OCI-LY1 (cell line): Measurements from ENCODE around the gene NAV2.

Source experiments
- H2AFZ ChIP-seq: fragments of 200-600 bp; sonication (generic), shearing (Covaris generic); 2 replicates; pipeline ENCODE4 v1.6.0; 2014; ENCODE audit warnings: antibody characterized with exemption, mild to moderate bottlenecking, low read length
- H3F3A ChIP-seq: fragments of 200-600 bp; sonication (generic), shearing (Covaris generic); 2 replicates; pipeline ENCODE4 v1.6.0; 2014; ENCODE audit warnings: mild to moderate bottlenecking, antibody characterized with exemption, low read length, moderate library complexity; ENCODE audit not compliant: insufficient read depth
- H3K27ac ChIP-seq: fragments of 200-600 bp; sonication (generic); 2 replicates; pipeline ENCODE4 v1.5.1; 2014; ENCODE audit warnings: low read length, mixed run types, mild to moderate bottlenecking, low read depth; ENCODE audit not compliant: poor library complexity, severe bottlenecking
- H3K27me3 ChIP-seq: fragments of 200-600 bp; sonication (generic); 2 replicates; pipeline ENCODE4 v1.6.0; 2014; ENCODE audit warnings: antibody characterized with exemption, mild to moderate bottlenecking, low read length, moderate library complexity; ENCODE audit not compliant: insufficient read depth
- H3K36me3 ChIP-seq: fragments of 200-600 bp; sonication (generic); 2 replicates; pipeline ENCODE4 v1.6.1; 2014; ENCODE audit warnings: mild to moderate bottlenecking, antibody characterized with exemption, low read length, moderate library complexity, mixed read lengths; ENCODE audit not compliant: insufficient read depth
- H3K4me1 ChIP-seq: fragments of 200-600 bp; sonication (generic); 2 replicates; pipeline ENCODE4 v1.5.1; 2014; ENCODE audit warnings: mild to moderate bottlenecking, low read length, moderate library complexity; ENCODE audit not compliant: insufficient read depth, severe bottlenecking
- H3K4me2 ChIP-seq: fragments of 200-600 bp; sonication (generic), shearing (Covaris generic); 2 replicates; pipeline ENCODE4 v1.6.1; 2014; ENCODE audit warnings: low read length
- H3K4me3 ChIP-seq: fragments of 200-600 bp; sonication (generic); 2 replicates; pipeline ENCODE4 v1.5.1; 2014; ENCODE audit warnings: low read length, low read depth, mild to moderate bottlenecking, mixed read lengths; ENCODE audit not compliant: poor library complexity, severe bottlenecking
- H3K79me2 ChIP-seq: fragments of 200-600 bp; shearing (Covaris generic); 2 replicates; pipeline ENCODE4 v1.6.1; 2016; ENCODE audit warnings: mixed run types, low read length, mixed read lengths; ENCODE audit not compliant: insufficient read depth
- H3K9ac ChIP-seq: fragments of 200-600 bp; sonication (generic), shearing (Covaris generic); 2 replicates; pipeline ENCODE4 v1.6.1; 2014; ENCODE audit warnings: mild to moderate bottlenecking, low read length, mixed read lengths
- H3K9me2 ChIP-seq: fragments of 200-600 bp; sonication (generic), shearing (Covaris generic); 2 replicates; pipeline ENCODE4 v1.6.1; 2014; ENCODE audit warnings: low read depth, mild to moderate bottlenecking, low read length, mixed read lengths
- H3K9me3 ChIP-seq: fragments of 200-600 bp; shearing (Covaris generic); 2 replicates; pipeline ENCODE4 v1.6.1; 2014; ENCODE audit warnings: low read length, mixed read lengths
- H4K20me1 ChIP-seq: fragments of 200-600 bp; sonication (generic), shearing (Covaris generic); 2 replicates; pipeline ENCODE4 v1.6.0; 2016; ENCODE audit warnings: mild to moderate bottlenecking, low read length; ENCODE audit not compliant: insufficient read depth
- CTCF ChIP-seq: fragments of 200-600 bp; sonication (generic), shearing (Covaris generic); IDR thresholded peaks from 2 replicates; pipeline ENCODE4 v1.5.1; 2017; ENCODE audit warnings: mild to moderate bottlenecking, antibody characterized with exemption, low read length, moderate library complexity, mixed read lengths
- EZH2 ChIP-seq: fragments of 200-600 bp; sonication (generic), shearing (Covaris generic); IDR thresholded peaks from 2 replicates; pipeline ENCODE4 v1.8.0; 2017; ENCODE audit warnings: borderline replicate concordance, mixed run types, mild to moderate bottlenecking, antibody characterized with exemption, low read length, moderate library complexity, mixed read lengths

NAV2 gene

GRCh38 chr11:19907008-19907579, 194.5 kb downstream of the NAV2 start:
- no peak for TF ChIP-seq EZH2
- no peak for TF ChIP-seq CTCF
- H3K79me2 ChIP-seq = no peaks in the 10 kb centered on the region
- H4K20me1 ChIP-seq = no peaks in the 10 kb centered on the region
- no peak overlapping the region for H3K4me3 ChIP-seq
- no peaks in the 10 kb centered on the region for H3K4me1 ChIP-seq
- H3K4me2 ChIP-seq = no peak overlapping the region
- H2AFZ ChIP-seq = no peak overlapping the region
- H3K9me3 ChIP-seq = no peaks in the 10 kb centered on the region
- H3K9me2 ChIP-seq = no peaks in the 10 kb centered on the region
- no peaks in the 10 kb centered on the region for H3K36me3 ChIP-seq
- no peaks in the 10 kb centered on the region for H3F3A ChIP-seq
- no peaks in the 10 kb centered on the region for H3K27me3 ChIP-seq
- no peak overlapping the region for H3K9ac ChIP-seq
- no peak overlapping the region for H3K27ac ChIP-seq

DNA sequence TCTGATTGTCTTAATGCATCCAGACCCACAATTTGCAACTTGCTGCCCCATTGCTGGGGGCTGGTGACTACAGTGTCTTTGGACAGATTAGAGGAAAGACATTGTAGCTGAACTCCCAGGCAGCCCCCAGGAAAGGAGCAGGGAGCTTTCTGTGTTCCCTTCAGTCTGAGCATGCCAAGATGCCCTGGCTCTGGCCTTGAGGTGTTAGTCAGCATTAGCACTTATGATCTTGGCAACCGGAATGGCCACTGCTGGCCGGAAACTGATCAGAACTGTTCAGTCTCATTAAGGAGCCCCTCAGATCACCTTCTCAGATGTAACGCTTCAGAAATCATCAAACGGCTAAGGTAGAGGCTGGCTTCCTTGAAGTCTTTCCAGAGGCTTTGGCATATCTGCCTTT, 195.2 kb downstream of the NAV2 start:
- Histone ChIP-seq H3K36me3 (no peaks in the 10 kb centered on the region), H2AFZ (no peak overlapping the region), H3K9me3 (no peaks in the 10 kb centered on the region), H3K4me3 (no peak overlapping the region), H4K20me1 (no peaks in the 10 kb centered on the region), H3K27me3 (no peaks in the 10 kb centered on the region), H3K4me1 (no peaks in the 10 kb centered on the region), H3K4me2 (no peak overlapping the region), H3K79me2 (no peaks in the 10 kb centered on the region), H3K9ac (no peak overlapping the region), H3K9me2 (no peaks in the 10 kb centered on the region), H3F3A (no peaks in the 10 kb centered on the region), H3K27ac (no peak overlapping the region)
- TF ChIP-seq CTCF (no peak), EZH2 (no peak)

DNA sequence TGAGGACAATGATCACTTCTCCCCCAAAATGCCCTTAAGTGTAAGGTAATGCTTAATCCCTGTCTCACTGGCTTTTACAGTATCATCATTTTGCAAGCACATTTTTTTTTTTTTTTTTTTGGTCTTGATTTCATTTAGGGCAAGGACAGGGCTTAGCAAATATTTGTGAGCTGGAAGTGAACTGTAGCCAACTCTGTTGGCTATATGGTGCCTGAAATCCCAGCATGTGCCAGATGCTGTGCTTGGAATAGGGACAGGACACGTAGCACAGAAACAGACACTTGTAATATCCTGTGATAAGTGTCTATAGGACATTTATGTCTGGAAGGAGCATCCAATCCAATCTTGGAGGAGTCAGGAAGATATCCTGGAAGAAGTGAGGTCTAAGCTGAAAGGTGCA, 198.3 kb downstream of the NAV2 start:
- Histone ChIP-seq H3K4me2 (no peak overlapping the region), H3K27ac (no peak overlapping the region), H3K9ac (no peak overlapping the region), H2AFZ (no peak overlapping the region), H3K9me2 (no peaks in the 10 kb centered on the region), H3K79me2 (no peaks in the 10 kb centered on the region), H3K36me3 (no peaks in the 10 kb centered on the region), H4K20me1 (no peaks in the 10 kb centered on the region), H3K27me3 (0 out of 2 replicates have a peak, but pooled peaks cover 4% of the 10 kb centered on the region), H3K4me3 (no peak overlapping the region), H3K9me3 (no peaks in the 10 kb centered on the region), H3F3A (no peaks in the 10 kb centered on the region), H3K4me1 (no peaks in the 10 kb centered on the region)
- no peak for TF ChIP-seq CTCF
- TF ChIP-seq EZH2 = no peak
